Liver (tissue), 9 donors: ENCODE data around the gene SAAL1. TPM values are rescaled to one million over a fixed set of nuclear protein-coding genes. Genes with fewer than 3 reads are reported as not detected.

Source experiments
- DNase-seq: peaks from one replicate; pipeline ENCODE4 v3.0.0-alpha.2; 2017; ENCODE audit warnings: low spot score
- H3K27ac ChIP-seq, 2 donors: one replicate each; pipeline ENCODE4 v1.7.0; 2013; ENCODE audit warnings: inconsistent platforms in 2 of 2, low read length in 2 of 2, control low read depth in 1 of 2, low read depth in 1 of 2, mild to moderate bottlenecking in 1 of 2
- H3K27me3 ChIP-seq, 4 donors: one replicate each; pipeline versions ENCODE4 v1.6.1 to v1.7.0; 2013; ENCODE audit warnings: low read length in 3 of 4, inconsistent platforms in 1 of 4, mild to moderate bottlenecking in 1 of 4, moderate library complexity in 1 of 4; ENCODE audit not compliant: control insufficient read depth in 4 of 4, insufficient read depth in 4 of 4
- H3K36me3 ChIP-seq, 4 donors: one replicate each; pipeline versions ENCODE4 v1.6.1 to v1.7.0; 2013; ENCODE audit warnings: low read length in 3 of 4, mild to moderate bottlenecking in 3 of 4, low read depth in 1 of 4, moderate library complexity in 1 of 4; ENCODE audit not compliant: control insufficient read depth in 4 of 4, insufficient read depth in 3 of 4
- H3K4me1 ChIP-seq, 4 donors: one replicate each; pipeline versions ENCODE4 v1.6.1 to v1.7.0; 2013; ENCODE audit warnings: low read length in 3 of 4, mild to moderate bottlenecking in 3 of 4, moderate library complexity in 1 of 4; ENCODE audit not compliant: control insufficient read depth in 4 of 4, insufficient read depth in 4 of 4
- H3K4me3 ChIP-seq, 3 donors: one replicate each; pipeline versions ENCODE4 v1.6.1 to v1.7.0; 2013; ENCODE audit warnings: low read length in 3 of 3, control low read depth in 1 of 3, low read depth in 1 of 3, mild to moderate bottlenecking in 1 of 3
- H3K9ac ChIP-seq, 2 donors: one replicate each; pipeline ENCODE4 v1.7.0; 2013; ENCODE audit warnings: low read length in 2 of 2, mild to moderate bottlenecking in 2 of 2, moderate library complexity in 2 of 2, control low read depth in 1 of 2, low read depth in 1 of 2
- H3K9me3 ChIP-seq, 4 donors: one replicate each; pipeline versions ENCODE4 v1.6.1 to v1.7.0; 2013; ENCODE audit warnings: low read length in 3 of 4; ENCODE audit not compliant: control insufficient read depth in 4 of 4
- ATF3 ChIP-seq: IDR thresholded peaks from 2 replicates; pipeline ENCODE4 v1.6.1; 2016; ENCODE audit warnings: antibody characterized with exemption
- CTCF ChIP-seq: fragments of 150-350 bp; IDR thresholded peaks from 2 replicates; pipeline ENCODE4 v1.5.1; 2017; ENCODE audit warnings: improper control_type of control experiment, low read depth, low read length; ENCODE audit not compliant: missing input control
- EGR1 ChIP-seq, 2 donors: IDR thresholded peaks; 2 replicates each; pipeline ENCODE4 v1.6.1; 2016 to 2018; ENCODE audit warnings: antibody characterized with exemption in 2 of 2, low read depth in 2 of 2
- FOXA2 ChIP-seq: IDR thresholded peaks from 2 replicates; pipeline ENCODE4 v1.6.1; 2016; ENCODE audit warnings: antibody characterized with exemption
- GABPA ChIP-seq, 2 donors: IDR thresholded peaks in 1 of 2; conservative IDR thresholded peaks in 1 of 2; 2 replicates each; pipeline ENCODE4 v1.6.1; 2016; ENCODE audit warnings: antibody characterized with exemption in 2 of 2, mild to moderate bottlenecking in 1 of 2, moderate library complexity in 1 of 2
- HNF4G ChIP-seq: IDR thresholded peaks from 2 replicates; pipeline ENCODE4 v1.6.1; 2016; ENCODE audit warnings: antibody characterized with exemption
- JUND ChIP-seq, 2 donors: IDR thresholded peaks; 2 replicates each; pipeline ENCODE4 v1.6.1; 2016; ENCODE audit warnings: antibody characterized with exemption in 2 of 2
- MAX ChIP-seq: IDR thresholded peaks from 2 replicates; pipeline ENCODE4 v1.6.1; 2016; ENCODE audit warnings: antibody characterized with exemption
- NR2F2 ChIP-seq: IDR thresholded peaks from 2 replicates; pipeline ENCODE4 v1.6.1; 2016; ENCODE audit warnings: antibody characterized with exemption
- RAD21 ChIP-seq, 2 donors: IDR thresholded peaks; 2 replicates each; pipeline ENCODE4 v1.6.1; 2016; ENCODE audit warnings: antibody characterized with exemption in 2 of 2, mild to moderate bottlenecking in 2 of 2
- REST ChIP-seq: IDR thresholded peaks from 2 replicates; pipeline ENCODE4 v1.6.1; 2016; ENCODE audit warnings: antibody characterized with exemption, mild to moderate bottlenecking
- RXRA ChIP-seq, 2 donors: IDR thresholded peaks; 2 replicates each; pipeline ENCODE4 v1.6.1; 2017 to 2018; ENCODE audit warnings: antibody characterized with exemption in 2 of 2, mild to moderate bottlenecking in 1 of 2
- TAF1 ChIP-seq: conservative IDR thresholded peaks from 2 replicates; pipeline ENCODE4 v1.6.1; 2016; ENCODE audit warnings: antibody characterized with exemption, mild to moderate bottlenecking
- YY1 ChIP-seq: IDR thresholded peaks from 2 replicates; pipeline ENCODE4 v1.6.1; 2016; ENCODE audit warnings: antibody characterized with exemption, mild to moderate bottlenecking
- ZBTB33 ChIP-seq: IDR thresholded peaks from 2 replicates; pipeline ENCODE4 v1.6.1; 2016; ENCODE audit warnings: antibody characterized with exemption
- WGBS: extraction: QIAGEN DNeasy Blood & Tissue Kit; methylation state at CpG from one replicate; pipeline ENCODE4 v1.1.7; 2013; 5-methylcytosine and 5-hydroxymethylcytosine counted together
- polyA plus RNA-seq, 2 donors: library from polyadenylated mRNA; stranded (reverse) in 1 of 2; unstranded in 1 of 2; fragments of 200-250 nt in 1 of 2; fragments of >200 nt in 1 of 2; fragmentation: Nextera tagmentation in 1 of 2; extraction: Ambion mirVana in 1 of 2; gene quantifications; one replicate each; pipeline versions ENCODE4 v1.2.1 to v1.2.3, GENCODE V29; 2013 to 2015
- total RNA-seq, 2 donors: library from RNA; depleted of rRNA; stranded (reverse); fragments of >200 nt; gene quantifications; one replicate each; pipeline ENCODE4 v1.2.3, GENCODE V29; 2014
- donor health status: healthy.
- donor health status: healthy.
- donor health status: healthy.
- donor health status: healthy.
- donor health status: healthy.

The SAAL1 gene
- total and polyA plus RNA-seq, 4 donors: 3.6 to 10.6 (median 5.0) TPM

- Histone ChIP-seq H3K27me3 (peaks cover 0 to 2% (median 0%) of the 10 kb centered on the region in 4 donors), H3K4me3 (no peak overlapping the region), H3K9me3 (no peaks in the 10 kb centered on the region), H3K9ac (no peak overlapping the region), H3K4me1 (no peaks in the 10 kb centered on the region), H3K27ac (no peak overlapping the region), H3K36me3 (no peaks in the 10 kb centered on the region)
- no peak for DNase-seq
- TF ChIP-seq RXRA (IDR thresholded peaks at IDR 0.05): no peak
- no peak for TF ChIP-seq GABPA (IDR thresholded peaks at IDR 0.05 in 1 of 2, conservative IDR thresholded peaks at IDR 0.05 in 1 of 2)
- no peak for TF ChIP-seq JUND (IDR thresholded peaks at IDR 0.05)
- no peak for TF ChIP-seq RAD21 (IDR thresholded peaks at IDR 0.05)
- no peak for TF ChIP-seq FOXA2
- no peak for TF ChIP-seq YY1
- WGBS: 74% methylated on average over 5 of the region's 5 CpGs
These were observed 38.4 kb upstream of the SAAL1 start for GRCh38 chr11:18144243-18144642.

- no peaks in the 10 kb centered on the region for H3K4me1 ChIP-seq
- no peaks in the 10 kb centered on the region for H3K27me3 ChIP-seq
- no peak for TF ChIP-seq HNF4G
- no peak for TF ChIP-seq TAF1
- TF ChIP-seq FOXA2: no peak
- TF ChIP-seq MAX: no peak
- no peak for TF ChIP-seq JUND (IDR thresholded peaks at IDR 0.05)
- no peak for TF ChIP-seq RAD21 (IDR thresholded peaks at IDR 0.05)
- no peak for TF ChIP-seq GABPA (IDR thresholded peaks at IDR 0.05 in 1 of 2, conservative IDR thresholded peaks at IDR 0.05 in 1 of 2)
- no peak overlapping the region for H3K9ac ChIP-seq
- DNase-seq: no peak
- 93% methylated on average over 2 of the region's 2 CpGs for WGBS
- no peak overlapping the region for H3K4me3 ChIP-seq
- no peak overlapping the region for H3K27ac ChIP-seq
- no peaks in the 10 kb centered on the region for H3K9me3 ChIP-seq
- H3K36me3 ChIP-seq: no peaks in the 10 kb centered on the region
These were observed 34.3 kb upstream of the SAAL1 start for GRCh38 chr11:18140145-18140544.

- Histone ChIP-seq H3K36me3 (no peaks in the 10 kb centered on the region), H3K9me3 (no peaks in the 10 kb centered on the region), H3K4me1 (no peaks in the 10 kb centered on the region), H3K27ac (no peak overlapping the region), H3K9ac (no peak overlapping the region), H3K4me3 (no peak overlapping the region), H3K27me3 (no peaks in the 10 kb centered on the region)
- WGBS: 93% methylated on average over 29 of the region's 29 CpGs
- TF ChIP-seq HNF4G: no peak
- no peak for TF ChIP-seq FOXA2
- no peak for TF ChIP-seq NR2F2
- TF ChIP-seq CTCF: no peak
- TF ChIP-seq JUND (IDR thresholded peaks at IDR 0.05): no peak
- TF ChIP-seq RAD21 (IDR thresholded peaks at IDR 0.05): no peak
- no peak for TF ChIP-seq EGR1 (IDR thresholded peaks at IDR 0.05; ENCODE audit: low read depth in 2 of 2)
- TF ChIP-seq REST: no peak
- TF ChIP-seq GABPA (IDR thresholded peaks at IDR 0.05 in 1 of 2, conservative IDR thresholded peaks at IDR 0.05 in 1 of 2): no peak
- no peak for TF ChIP-seq ZBTB33
- TF ChIP-seq MAX: no peak
- TF ChIP-seq ATF3: no peak
- DNase-seq: no peak
These were observed 31.4 kb upstream of the SAAL1 start for GRCh38 chr11:18137186-18137800.
